Measurements from ENCODE around the gene PGBD1. TPM values are rescaled to one million over a fixed set of nuclear protein-coding genes. Genes with fewer than 3 reads are reported as not detected.
A peak's percentile ranks its signal among the peaks of the same experiment; 100 is the strongest.

The PGBD1 gene
- total and polyA plus RNA-seq, 2 of the 13 experiments (the other 11 are each of a cell fraction or from before 2014, with no cell fraction given): 3.6 to 6.9 TPM

GRCh38 chr6:28266962-28267694 lies 14.2 kb upstream of the PGBD1 start, which contains the start of gene ZSCAN26 (continued):
- TF ChIP-seq, protein P1, sequence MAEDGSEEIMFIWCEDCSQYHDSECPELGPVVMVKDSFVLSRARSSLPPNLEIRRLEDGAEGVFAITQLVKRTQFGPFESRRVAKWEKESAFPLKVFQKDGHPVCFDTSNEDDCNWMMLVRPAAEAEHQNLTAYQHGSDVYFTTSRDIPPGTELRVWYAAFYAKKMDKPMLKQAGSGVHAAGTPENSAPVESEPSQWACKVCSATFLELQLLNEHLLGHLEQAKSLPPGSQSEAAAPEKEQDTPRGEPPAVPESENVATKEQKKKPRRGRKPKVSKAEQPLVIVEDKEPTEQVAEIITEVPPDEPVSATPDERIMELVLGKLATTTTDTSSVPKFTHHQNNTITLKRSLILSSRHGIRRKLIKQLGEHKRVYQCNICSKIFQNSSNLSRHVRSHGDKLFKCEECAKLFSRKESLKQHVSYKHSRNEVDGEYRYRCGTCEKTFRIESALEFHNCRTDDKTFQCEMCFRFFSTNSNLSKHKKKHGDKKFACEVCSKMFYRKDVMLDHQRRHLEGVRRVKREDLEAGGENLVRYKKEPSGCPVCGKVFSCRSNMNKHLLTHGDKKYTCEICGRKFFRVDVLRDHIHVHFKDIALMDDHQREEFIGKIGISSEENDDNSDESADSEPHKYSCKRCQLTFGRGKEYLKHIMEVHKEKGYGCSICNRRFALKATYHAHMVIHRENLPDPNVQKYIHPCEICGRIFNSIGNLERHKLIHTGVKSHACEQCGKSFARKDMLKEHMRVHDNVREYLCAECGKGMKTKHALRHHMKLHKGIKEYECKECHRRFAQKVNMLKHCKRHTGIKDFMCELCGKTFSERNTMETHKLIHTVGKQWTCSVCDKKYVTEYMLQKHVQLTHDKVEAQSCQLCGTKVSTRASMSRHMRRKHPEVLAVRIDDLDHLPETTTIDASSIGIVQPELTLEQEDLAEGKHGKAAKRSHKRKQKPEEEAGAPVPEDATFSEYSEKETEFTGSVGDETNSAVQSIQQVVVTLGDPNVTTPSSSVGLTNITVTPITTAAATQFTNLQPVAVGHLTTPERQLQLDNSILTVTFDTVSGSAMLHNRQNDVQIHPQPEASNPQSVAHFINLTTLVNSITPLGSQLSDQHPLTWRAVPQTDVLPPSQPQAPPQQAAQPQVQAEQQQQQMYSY (CRISPR knock-in tag; IDR thresholded peaks at IDR 0.05): no peak
- TF ChIP-seq HOXD1 (CRISPR knock-in tag; IDR thresholded peaks at IDR 0.05) (peak; percentile 80; the same call in 1 of the 2 replicates), REXO4 (CRISPR knock-in tag; IDR thresholded peaks at IDR 0.05; ENCODE audit: borderline replicate concordance) (no peak), FOXA1 (IDR thresholded peaks at IDR 0.05) (no peak), FOXA1 (CRISPR knock-in tag; IDR thresholded peaks at IDR 0.05) (0 out of 2 replicates have a peak, but pooled peaks have one; percentile 17), ETV6 (CRISPR knock-in tag; conservative IDR thresholded peaks at IDR 0.05) (peak; percentile 76; the same call in 1 of the 2 replicates), SUZ12 (IDR thresholded peaks at IDR 0.05; ENCODE audit: low read depth, low read length) (no peak), KAT7 (CRISPR knock-in tag; IDR thresholded peaks at IDR 0.05; ENCODE audit: borderline replicate concordance) (peak; percentile 92; the same call in 1 of the 2 replicates), GPN1 (CRISPR knock-in tag; IDR thresholded peaks at IDR 0.05; ENCODE audit: borderline replicate concordance) (0 out of 2 replicates have a peak, but pooled peaks have one; percentile 66), PRMT3 (CRISPR knock-in tag; IDR thresholded peaks at IDR 0.05; ENCODE audit: borderline replicate concordance, low read depth) (no peak; the same call in 1 of the 2 replicates), MXD1 (CRISPR knock-in tag; IDR thresholded peaks at IDR 0.05) (peak; percentile 63; the same call in 1 of the 2 replicates), TOPORS (CRISPR knock-in tag; IDR thresholded peaks at IDR 0.05) (0 out of 2 replicates have a peak, but pooled peaks have one; percentile 55), DNMT3B (CRISPR knock-in tag; conservative IDR thresholded peaks at IDR 0.05) (peak; percentile 38; the same call in 1 of the 2 replicates), CC2D1A (CRISPR knock-in tag; IDR thresholded peaks at IDR 0.05) (no peak), HMGXB4 (CRISPR knock-in tag; IDR thresholded peaks at IDR 0.05; ENCODE audit: borderline replicate concordance in 1 of 2, low read depth in 1 of 2) (peak; percentile 94 to 97; a peak in 3 of 4 replicates), MTA1 (CRISPR knock-in tag; IDR thresholded peaks at IDR 0.05; ENCODE audit: borderline replicate concordance) (peak; percentile 85; the same call in 1 of the 2 replicates), JUNB (CRISPR knock-in tag; IDR thresholded peaks at IDR 0.05; ENCODE audit: borderline replicate concordance) (no peak), ARHGAP35 (CRISPR knock-in tag; IDR thresholded peaks at IDR 0.05; ENCODE audit: borderline replicate concordance) (0 out of 2 replicates have a peak, but pooled peaks have one; percentile 82), BRCA1 (CRISPR knock-in tag; IDR thresholded peaks at IDR 0.05) (peak; percentile 79; the same call in 1 of the 2 replicates), TMF1 (CRISPR knock-in tag; IDR thresholded peaks at IDR 0.05; ENCODE audit: low read depth) (peak; percentile 49; the same call in 1 of the 2 replicates)
- TF ChIP-seq, protein P2, sequence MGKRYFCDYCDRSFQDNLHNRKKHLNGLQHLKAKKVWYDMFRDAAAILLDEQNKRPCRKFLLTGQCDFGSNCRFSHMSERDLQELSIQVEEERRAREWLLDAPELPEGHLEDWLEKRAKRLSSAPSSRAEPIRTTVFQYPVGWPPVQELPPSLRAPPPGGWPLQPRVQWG (CRISPR knock-in tag; IDR thresholded peaks at IDR 0.05; ENCODE audit: borderline replicate concordance, low read depth): no peak
- TF ChIP-seq, protein P3, sequence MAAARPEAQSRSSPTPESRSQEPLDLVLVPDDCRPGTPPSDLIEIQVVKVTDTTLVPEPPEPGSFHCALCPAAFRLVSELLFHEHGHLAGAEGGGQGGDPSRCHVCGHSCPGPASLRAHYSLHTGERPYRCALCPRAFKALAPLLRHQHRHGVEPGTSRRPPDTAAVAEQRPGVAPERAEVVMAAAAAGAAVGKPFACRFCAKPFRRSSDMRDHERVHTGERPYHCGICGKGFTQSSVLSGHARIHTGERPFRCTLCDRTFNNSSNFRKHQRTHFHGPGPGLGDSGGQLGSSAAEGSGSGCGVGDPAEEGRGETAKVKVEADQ (CRISPR knock-in tag; IDR thresholded peaks at IDR 0.05; ENCODE audit: borderline replicate concordance): peak; percentile 63; the same call in 1 of the 2 replicates

All from HepG2 (cell line).